Large intestine (tissue), 3 donors: ENCODE measurements around the gene CRIP2. TPM values are rescaled to one million over a fixed set of nuclear protein-coding genes. Genes with fewer than 3 reads are reported as not detected.

Source experiments
- DNase-seq, 2 donors: peaks; one replicate each; pipeline versions ENCODE4 v3.0.0 to v3.0.0-alpha.2; 2013
- H3K27ac ChIP-seq: one replicate; pipeline ENCODE4 v1.5.1; 2013; ENCODE audit warnings: low read length
- H3K27me3 ChIP-seq: 2 replicates; pipeline ENCODE4 v1.6.1; 2013; ENCODE audit warnings: low read length; ENCODE audit not compliant: control insufficient read depth, insufficient read depth
- H3K36me3 ChIP-seq: 2 replicates; pipeline ENCODE4 v1.6.1; 2013; ENCODE audit warnings: low read length; ENCODE audit not compliant: control insufficient read depth, insufficient read depth
- H3K4me1 ChIP-seq: one replicate; pipeline ENCODE4 v1.6.1; 2013; ENCODE audit warnings: low read length; ENCODE audit not compliant: control insufficient read depth, insufficient read depth
- H3K4me3 ChIP-seq: one replicate; pipeline ENCODE4 v1.5.1; 2013; ENCODE audit warnings: low read length
- H3K9me3 ChIP-seq: one replicate; pipeline ENCODE4 v1.6.1; 2013; ENCODE audit warnings: mild to moderate bottlenecking, low read depth, low read length, moderate library complexity; ENCODE audit not compliant: control insufficient read depth
- WGBS: methylation state at CpG from one replicate; pipeline ENCODE4 v1.1.5; 2013; ENCODE audit warnings: low lambda C conversion rate; ENCODE audit not compliant: insufficient coverage; 5-methylcytosine and 5-hydroxymethylcytosine counted together
- polyA plus RNA-seq: library from polyadenylated mRNA; unstranded; fragments of 120-200 nt; gene quantifications from one replicate; pipeline ENCODE4 v1.2.1, GENCODE V29; 2013

The CRIP2 gene
- polyA plus RNA-seq, 1 donor: 67.1 TPM

DNA sequence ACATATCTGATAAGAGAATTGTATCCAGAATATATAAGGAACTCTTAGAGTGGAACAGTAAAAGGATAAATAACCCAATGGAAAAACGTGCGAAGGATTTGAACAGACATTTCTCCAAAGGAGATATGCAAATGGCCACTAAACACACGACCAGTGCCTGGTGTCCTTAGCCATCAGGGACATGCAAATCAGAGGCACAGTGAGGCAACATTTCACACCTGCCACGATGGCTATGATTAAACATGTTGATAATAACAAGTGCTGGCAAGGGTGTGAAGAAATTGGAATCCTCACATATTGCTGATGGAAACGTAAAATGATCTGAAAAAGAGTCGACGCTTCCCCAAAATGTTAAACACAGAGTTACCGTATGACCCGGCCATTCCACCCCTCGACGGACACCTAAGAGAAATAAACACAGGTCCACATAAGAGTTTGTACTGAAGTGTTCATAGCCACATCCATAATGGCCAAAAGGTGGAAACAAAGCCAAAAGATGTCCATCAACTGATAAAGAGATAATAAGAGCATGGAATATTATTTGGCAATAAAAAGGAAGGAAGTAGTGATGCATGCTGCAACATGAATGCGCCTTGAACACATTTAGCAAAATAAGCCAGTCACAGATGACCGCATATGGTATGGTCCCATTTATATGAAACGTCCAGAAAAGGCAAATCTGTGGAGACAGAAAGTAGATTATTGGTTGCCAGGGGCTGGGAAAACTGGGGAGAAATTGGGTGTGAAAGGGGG is 45.5 kb downstream of the CRIP2 start:
- H3K9me3 ChIP-seq: no peaks in the 10 kb centered on the region
- DNase-seq: no peak
- peaks cover 17% of the 10 kb centered on the region for H3K27me3 ChIP-seq
- H3K36me3 ChIP-seq: no peaks in the 10 kb centered on the region
- H3K4me3 ChIP-seq: no peak overlapping the region
- WGBS: 80% methylated on average over 10 of the region's 14 CpGs
- H3K27ac ChIP-seq: no peak overlapping the region
- no peaks in the 10 kb centered on the region for H3K4me1 ChIP-seq

DNA sequence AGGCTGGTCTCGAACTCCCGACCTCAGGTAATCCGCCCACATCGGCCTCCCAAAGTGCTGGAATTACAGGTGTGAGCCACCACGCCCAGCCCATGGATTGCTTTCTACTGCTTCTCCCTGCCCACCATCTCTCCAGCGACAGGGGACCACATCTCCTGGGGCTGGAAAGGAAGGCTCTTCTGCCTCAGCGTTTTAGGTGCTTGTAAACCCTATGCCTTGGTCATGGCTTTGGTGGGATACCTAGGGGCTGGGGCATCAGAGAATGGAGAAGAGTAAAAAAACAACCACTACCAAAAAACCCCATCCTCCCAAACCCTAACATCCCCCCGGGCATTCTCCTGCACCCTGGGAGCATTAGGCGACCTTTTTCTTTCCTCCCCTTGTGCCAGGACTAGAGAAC is 50.7 kb downstream of the CRIP2 start:
- Histone ChIP-seq H3K27ac (no peak overlapping the region), H3K4me1 (peaks cover 20% of the 10 kb centered on the region)
- no peak for DNase-seq

DNA sequence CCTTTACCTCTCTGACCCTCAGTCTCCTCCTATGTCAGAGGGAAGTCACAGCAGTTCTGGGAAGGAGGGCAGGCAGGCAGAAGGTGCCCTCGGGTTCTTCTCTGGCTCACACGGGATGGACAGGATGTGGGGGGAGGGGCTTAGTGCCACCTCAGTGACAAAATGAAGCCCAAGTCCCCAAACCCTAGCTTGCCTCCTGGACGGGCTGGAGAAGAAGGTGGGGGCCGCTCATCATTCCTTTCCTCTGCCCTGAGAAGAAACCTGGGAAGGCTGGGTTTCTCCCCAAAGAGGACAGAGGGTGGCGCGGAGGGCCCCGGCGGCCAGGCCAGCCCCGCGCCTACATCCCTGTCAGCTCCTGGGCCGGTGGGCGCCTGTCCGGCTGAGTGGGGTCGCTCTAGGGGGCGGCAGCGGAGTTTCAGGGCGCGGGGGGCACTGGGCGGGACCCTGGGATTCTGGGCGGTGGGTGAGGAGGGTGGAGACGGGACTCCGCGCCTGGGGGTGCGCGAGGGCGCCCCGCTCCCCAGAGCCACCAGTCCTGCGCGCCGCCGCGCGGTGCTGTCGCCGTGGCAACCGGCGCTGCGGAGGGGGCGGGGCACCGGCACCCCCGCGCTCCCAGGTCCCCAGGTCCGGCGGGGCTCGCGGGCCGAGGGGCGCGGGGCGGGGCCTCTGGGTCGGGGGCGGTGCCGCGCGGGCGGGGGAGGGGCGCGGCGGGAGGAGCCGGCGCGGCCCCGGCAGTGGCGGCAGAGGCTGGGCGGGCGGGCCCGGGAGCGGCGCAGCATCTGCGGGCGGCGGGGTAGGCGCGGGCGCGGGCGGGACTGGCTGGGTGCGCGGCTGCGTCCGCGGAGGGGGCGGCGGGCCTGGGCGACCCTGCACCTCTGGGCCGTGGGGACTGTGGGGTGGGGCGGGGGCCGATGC is 51.5 kb downstream of the CRIP2 start, which contains the start of gene TMEM121:
TSS of gene TMEM121 (plus strand) at position 723 of the 915 bp plus-strand sequence. CDS start 2,252 bp downstream, outside the sequence.
- DNase-seq: no peak
- Histone ChIP-seq H3K27me3 (peaks cover 58% of the 10 kb centered on the region), H3K27ac (no peak within 1 kb of the TSS), H3K4me3 (peak within 1 kb of the TSS; percentile 32), H3K9me3 (peaks cover 7% of the 10 kb centered on the region), H3K4me1 (peaks cover 20% of the 10 kb centered on the region), H3K36me3 (no peaks in the 10 kb centered on the region)
- no CpG with 5 or more reads among the region's 88 CpGs for WGBS

More for the DNA sequence above, 50.7 kb downstream of the CRIP2 start:
- H3K36me3 ChIP-seq: no peaks in the 10 kb centered on the region
- H3K27me3 ChIP-seq: peaks cover 54% of the 10 kb centered on the region
- WGBS: no CpG with 5 or more reads among the region's 9 CpGs
- H3K4me3 ChIP-seq: no peak overlapping the region
- peaks cover 7% of the 10 kb centered on the region for H3K9me3 ChIP-seq

DNA sequence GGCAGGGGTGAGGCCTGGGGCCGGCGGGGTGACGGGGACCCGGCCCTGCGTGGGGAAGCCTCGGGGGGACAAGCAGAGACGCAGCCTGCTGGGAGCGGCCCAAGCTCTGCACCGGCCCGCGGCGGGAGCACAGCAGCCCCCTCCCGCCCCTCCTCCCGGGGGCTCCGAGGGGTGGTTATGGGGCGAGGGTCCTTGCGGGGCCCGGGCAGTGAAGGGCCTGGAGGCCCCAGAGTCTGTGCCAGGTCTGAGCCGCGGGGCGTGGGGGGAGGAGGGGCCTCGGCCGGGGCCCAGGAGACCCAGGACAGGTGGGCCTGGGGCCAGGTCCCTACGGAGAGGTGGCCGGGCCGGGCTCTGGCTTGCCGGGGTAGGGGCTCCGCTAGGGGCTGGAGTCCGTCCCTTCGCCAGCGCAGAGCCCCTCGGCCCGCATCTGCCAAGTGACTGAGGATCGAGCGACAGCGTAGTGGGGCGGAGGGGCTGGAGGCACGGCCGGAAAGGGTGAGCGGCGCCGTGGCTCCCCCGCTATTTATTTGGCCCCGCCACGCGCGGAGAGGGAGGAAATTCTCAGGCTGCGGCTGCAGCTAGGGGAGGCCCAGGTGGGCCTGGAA is 52.3 kb downstream of the CRIP2 start:
- H3K27ac ChIP-seq: no peak overlapping the region
- peaks cover 58% of the 10 kb centered on the region for H3K27me3 ChIP-seq
- no peaks in the 10 kb centered on the region for H3K36me3 ChIP-seq
- WGBS: no CpG with 5 or more reads among the region's 48 CpGs
- H3K9me3 ChIP-seq: peaks cover 7% of the 10 kb centered on the region
- H3K4me1 ChIP-seq: peaks cover 20% of the 10 kb centered on the region
- no peak for DNase-seq
- peak overlapping the region; percentile 32 for H3K4me3 ChIP-seq

DNA sequence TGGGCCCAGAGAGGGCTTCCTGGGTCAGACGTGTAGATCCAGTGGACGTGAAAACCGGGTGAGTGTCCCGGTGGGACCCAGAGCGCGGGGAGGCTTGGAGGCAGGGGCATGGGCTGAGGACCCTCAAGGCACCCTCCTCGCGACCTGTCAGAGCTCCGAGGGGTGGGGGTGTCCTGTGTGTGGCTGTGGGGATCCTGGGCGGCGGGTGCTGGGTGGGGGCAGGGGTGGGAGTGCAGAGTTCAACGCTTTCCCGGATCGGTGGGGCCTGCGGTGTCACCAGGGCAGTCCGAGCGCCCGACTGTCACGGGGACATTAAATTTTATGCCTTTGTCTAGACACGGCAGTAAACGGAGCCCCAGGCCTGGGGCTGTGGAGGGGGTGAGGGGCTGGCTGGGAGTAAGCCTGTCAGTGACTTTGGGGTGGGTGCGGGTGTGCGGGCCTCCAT is 52.8 kb downstream of the CRIP2 start:
- no CpG with 5 or more reads among the region's 23 CpGs for WGBS
- Histone ChIP-seq H3K27ac (no peak overlapping the region), H3K27me3 (peaks cover 58% of the 10 kb centered on the region), H3K36me3 (no peaks in the 10 kb centered on the region), H3K4me1 (peaks cover 20% of the 10 kb centered on the region), H3K9me3 (peaks cover 7% of the 10 kb centered on the region), H3K4me3 (peak overlapping the region; percentile 41)
- peak in 1 of 2 donors; percentile 41 for DNase-seq

DNA sequence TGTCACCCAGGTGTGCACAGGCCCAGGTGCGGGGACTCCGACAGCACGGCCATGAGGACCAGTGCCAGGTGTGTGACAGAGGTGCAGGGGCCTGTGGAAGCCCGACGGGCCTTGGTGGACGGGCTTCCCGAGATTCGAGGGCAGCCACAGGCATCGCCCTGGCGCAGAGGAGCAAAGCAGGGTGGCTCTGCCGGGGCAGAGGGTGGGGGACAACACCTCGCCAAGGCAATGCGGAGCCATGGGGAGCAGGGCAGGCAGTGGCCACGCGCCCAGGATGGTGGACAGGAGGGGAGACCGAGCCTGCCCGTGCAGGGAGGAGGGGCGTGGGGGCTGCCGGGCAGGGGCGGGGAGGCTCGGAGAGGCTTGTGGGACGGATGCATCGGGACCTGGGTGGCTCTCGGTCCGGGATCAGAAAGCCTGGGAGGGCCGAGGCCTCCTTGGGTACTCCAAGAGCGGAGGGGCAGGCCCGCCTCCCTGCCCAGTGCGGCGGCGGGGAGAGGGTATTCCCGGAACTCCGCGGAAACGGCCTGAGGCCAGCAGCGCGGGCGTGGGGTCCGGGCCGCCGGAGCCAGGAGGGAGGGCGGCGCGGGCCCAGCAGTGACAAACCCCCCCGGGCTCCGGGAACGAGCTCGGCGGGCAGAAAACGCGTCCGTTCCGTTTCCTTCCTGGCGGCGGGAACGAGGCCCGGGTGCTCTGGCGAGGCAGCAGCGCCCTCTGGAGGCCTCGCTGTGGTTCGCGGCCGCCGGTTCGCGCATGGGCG is 53.4 kb downstream of the CRIP2 start:
- Histone ChIP-seq H3K4me1 (peaks cover 20% of the 10 kb centered on the region), H3K27me3 (peaks cover 58% of the 10 kb centered on the region), H3K27ac (no peak overlapping the region), H3K9me3 (peaks cover 7% of the 10 kb centered on the region), H3K4me3 (peak overlapping the region; percentile 41), H3K36me3 (no peaks in the 10 kb centered on the region)
- peak; percentile 74 to 75 for DNase-seq
- WGBS: no CpG with 5 or more reads among the region's 67 CpGs

DNA sequence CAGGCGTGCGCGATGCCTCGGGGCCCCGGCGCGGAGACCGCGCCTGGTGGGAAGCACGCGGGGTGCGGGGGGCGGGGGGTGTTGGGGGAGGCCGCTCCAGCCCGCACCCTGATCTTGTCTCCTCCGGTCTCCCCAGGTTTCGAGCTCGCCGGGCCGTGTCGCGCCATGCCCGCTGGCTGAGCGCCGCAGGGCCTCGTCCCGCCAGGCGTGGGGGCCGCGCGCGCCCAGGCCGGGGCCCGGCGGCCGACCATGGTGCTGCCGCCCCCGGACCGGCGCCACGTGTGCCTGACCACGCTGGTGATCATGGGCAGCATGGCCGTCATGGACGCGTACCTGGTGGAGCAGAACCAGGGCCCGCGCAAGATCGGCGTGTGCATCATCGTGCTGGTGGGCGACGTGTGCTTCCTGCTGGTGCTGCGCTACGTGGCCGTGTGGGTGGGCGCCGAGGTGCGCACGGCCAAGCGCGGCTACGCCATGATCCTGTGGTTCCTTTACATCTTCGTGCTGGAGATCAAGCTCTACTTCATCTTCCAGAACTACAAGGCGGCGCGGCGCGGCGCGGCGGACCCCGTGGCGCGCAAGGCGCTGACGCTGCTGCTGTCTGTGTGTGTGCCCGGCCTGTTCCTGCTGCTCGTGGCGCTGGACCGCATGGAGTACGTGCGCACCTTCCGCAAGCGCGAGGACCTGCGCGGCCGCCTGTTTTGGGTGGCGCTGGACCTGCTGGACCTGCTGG is 54.1 kb downstream of the CRIP2 start:
- Histone ChIP-seq H3K36me3 (no peaks in the 10 kb centered on the region), H3K27ac (no peak overlapping the region), H3K27me3 (peaks cover 58% of the 10 kb centered on the region), H3K4me3 (peak overlapping the region; percentile 16), H3K4me1 (peaks cover 20% of the 10 kb centered on the region), H3K9me3 (peaks cover 7% of the 10 kb centered on the region)
- DNase-seq: no peak
- no CpG with 5 or more reads among the region's 89 CpGs for WGBS

DNA sequence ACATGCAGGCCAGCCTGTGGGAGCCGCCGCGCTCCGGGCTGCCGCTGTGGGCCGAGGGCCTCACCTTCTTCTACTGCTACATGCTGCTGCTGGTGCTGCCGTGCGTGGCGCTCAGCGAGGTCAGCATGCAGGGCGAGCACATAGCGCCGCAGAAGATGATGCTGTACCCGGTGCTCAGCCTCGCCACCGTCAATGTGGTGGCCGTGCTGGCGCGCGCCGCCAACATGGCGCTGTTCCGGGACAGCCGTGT is 54.6 kb downstream of the CRIP2 start:
- Histone ChIP-seq H3K4me3 (no peak overlapping the region), H3K36me3 (no peaks in the 10 kb centered on the region), H3K4me1 (peaks cover 20% of the 10 kb centered on the region), H3K9me3 (peaks cover 7% of the 10 kb centered on the region), H3K27ac (no peak overlapping the region), H3K27me3 (peaks cover 53% of the 10 kb centered on the region)
- DNase-seq: peak in 1 of 2 donors; percentile 48
- WGBS: no CpG with 5 or more reads among the region's 24 CpGs
